Right atrium auricular region (tissue), 2 donors: Measurements from ENCODE around the gene OAS1. TPM values are rescaled to one million over a fixed set of nuclear protein-coding genes. Genes with fewer than 3 reads are reported as not detected.

Experiments
- DNase-seq: peaks from one replicate; pipeline ENCODE4 v3.0.0-alpha.2; 2019; ENCODE audit warnings: low spot score
- H3K27ac ChIP-seq, 2 donors: fragments of 200-600 bp; sonication (generic); 1 replicate in 1 of 2; 2 replicates in 1 of 2; pipeline ENCODE4 v1.5.1; 2016 to 2019
- H3K27me3 ChIP-seq, 2 donors: fragments of 200-600 bp; sonication (generic); one replicate each; pipeline versions ENCODE4 v1.5.1 to v1.6.0; 2017 to 2019
- H3K36me3 ChIP-seq: fragments of 200-600 bp; sonication (generic); one replicate; pipeline ENCODE4 v1.5.1; 2016
- H3K4me1 ChIP-seq, 2 donors: fragments of 200-600 bp; sonication (generic); one replicate each; pipeline versions ENCODE4 v1.5.1 to v1.6.0; 2017 to 2019
- H3K4me3 ChIP-seq, 2 donors: fragments of 200-600 bp; sonication (generic); 1 replicate in 1 of 2; 2 replicates in 1 of 2; pipeline ENCODE4 v1.5.1; 2017 to 2019; ENCODE audit warnings: mild to moderate bottlenecking in 1 of 2, moderate library complexity in 1 of 2
- H3K9me3 ChIP-seq, 2 donors: fragments of 200-600 bp; sonication (generic); one replicate each; pipeline ENCODE4 v1.5.1; 2019
- total RNA-seq, 2 donors: library from RNA; depleted of rRNA; stranded (reverse); fragments of >200 nt; gene quantifications; one replicate each; pipeline ENCODE4 v1.1.0, GENCODE V29; 2016
- TF ChIP-seq, protein P1 (sequence below), 2 donors: fragments of 200-600 bp; sonication (generic); IDR thresholded peaks; one replicate each; pipeline ENCODE4 v1.5.1; 2019; ENCODE audit warnings: antibody characterized with exemption in 2 of 2

OAS1 gene
- total RNA-seq, 2 donors from 2014 or later, result 4.0 to 8.4 TPM

DNA sequence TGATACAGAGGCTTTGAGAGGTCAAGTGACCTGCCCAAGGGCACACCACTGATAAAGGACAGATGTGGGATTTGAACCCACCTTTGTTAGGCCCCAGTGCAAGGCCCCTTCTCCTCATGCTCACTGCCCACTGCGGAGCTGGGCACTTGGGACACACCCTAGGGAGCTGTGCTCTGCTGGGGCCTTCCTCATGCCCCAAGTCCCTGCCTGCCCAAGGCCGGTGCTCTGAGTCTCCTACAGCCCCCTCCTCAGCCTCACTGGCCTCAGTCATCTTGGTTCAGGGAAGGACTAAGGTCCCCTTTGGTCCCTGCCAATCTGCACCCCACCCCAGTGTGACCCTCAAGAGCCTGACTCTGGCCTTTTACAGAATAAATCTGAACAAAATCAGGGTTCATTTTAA is 23.6 kb downstream of the OAS1 start:
- no peak overlapping the region for H3K27ac ChIP-seq
- H3K4me1 ChIP-seq, result no peaks in the 10 kb centered on the region
- H3K27me3 ChIP-seq, result no peaks in the 10 kb centered on the region
- TF ChIP-seq, protein P1, sequence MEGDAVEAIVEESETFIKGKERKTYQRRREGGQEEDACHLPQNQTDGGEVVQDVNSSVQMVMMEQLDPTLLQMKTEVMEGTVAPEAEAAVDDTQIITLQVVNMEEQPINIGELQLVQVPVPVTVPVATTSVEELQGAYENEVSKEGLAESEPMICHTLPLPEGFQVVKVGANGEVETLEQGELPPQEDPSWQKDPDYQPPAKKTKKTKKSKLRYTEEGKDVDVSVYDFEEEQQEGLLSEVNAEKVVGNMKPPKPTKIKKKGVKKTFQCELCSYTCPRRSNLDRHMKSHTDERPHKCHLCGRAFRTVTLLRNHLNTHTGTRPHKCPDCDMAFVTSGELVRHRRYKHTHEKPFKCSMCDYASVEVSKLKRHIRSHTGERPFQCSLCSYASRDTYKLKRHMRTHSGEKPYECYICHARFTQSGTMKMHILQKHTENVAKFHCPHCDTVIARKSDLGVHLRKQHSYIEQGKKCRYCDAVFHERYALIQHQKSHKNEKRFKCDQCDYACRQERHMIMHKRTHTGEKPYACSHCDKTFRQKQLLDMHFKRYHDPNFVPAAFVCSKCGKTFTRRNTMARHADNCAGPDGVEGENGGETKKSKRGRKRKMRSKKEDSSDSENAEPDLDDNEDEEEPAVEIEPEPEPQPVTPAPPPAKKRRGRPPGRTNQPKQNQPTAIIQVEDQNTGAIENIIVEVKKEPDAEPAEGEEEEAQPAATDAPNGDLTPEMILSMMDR (IDR thresholded peaks at IDR 0.05), result no peak
- H3K4me3 ChIP-seq, result no peak overlapping the region
- H3K36me3 ChIP-seq, result no peaks in the 10 kb centered on the region
- no peak for DNase-seq
- H3K9me3 ChIP-seq, result peaks cover 0 to 3% of the 10 kb centered on the region in 2 donors

DNA sequence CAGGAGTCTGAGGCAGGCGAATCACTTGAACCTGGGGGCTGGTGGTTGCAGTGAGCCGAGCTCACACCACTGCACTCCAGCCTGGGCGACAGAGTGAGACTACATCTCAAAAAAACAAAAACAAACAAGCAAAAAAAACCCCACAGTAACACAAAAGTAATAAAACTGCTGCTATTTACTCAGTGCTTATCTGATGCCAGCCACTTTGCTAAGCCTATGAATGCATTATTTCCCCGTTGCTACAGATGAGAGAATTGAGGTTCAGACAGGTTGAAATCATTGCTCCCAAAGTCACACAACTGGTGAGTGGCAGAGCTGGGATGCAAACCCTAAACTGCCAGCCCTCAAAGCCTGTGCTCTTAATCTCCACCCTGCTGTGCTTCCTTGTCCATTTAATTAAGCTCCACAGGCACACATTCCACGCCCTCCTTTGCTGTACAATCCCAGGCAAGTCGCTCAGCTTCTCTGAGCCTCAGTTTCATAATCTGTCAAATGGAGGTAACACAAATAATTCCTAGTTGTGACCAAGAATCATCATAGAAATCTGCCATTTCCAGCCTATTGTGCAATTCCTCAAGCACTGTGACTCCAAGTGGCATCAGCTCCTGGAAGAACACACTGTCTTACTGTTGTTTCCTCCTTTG is 25.8 kb downstream of the OAS1 start:
- Histone ChIP-seq H3K36me3 (no peaks in the 10 kb centered on the region), H3K4me1 (no peaks in the 10 kb centered on the region), H3K4me3 (no peak overlapping the region), H3K27ac (no peak overlapping the region), H3K9me3 (peaks cover 0 to under 1% of the 10 kb centered on the region in 2 donors), H3K27me3 (no peaks in the 10 kb centered on the region)
- DNase-seq, result no peak
- TF ChIP-seq, protein P1 (IDR thresholded peaks at IDR 0.05), result no peak

DNA sequence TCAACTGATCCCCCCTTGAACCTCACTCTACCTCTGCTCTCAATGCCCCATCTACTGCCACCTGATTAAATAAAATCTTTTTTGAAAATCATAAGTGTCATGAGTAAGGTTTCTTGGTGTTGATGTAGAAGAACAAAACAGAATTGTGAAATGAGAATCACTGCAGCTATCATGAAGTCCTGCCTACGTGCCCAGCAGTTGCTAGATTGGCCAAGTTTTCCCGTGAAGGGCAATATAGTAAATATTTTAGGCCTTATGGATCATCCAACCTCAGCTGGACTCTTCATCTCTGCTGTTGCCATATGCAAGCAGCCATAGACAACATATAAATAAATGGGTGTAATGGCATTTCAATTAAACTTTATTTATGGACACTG is 26.4 kb downstream of the OAS1 start:
- no peak overlapping the region for H3K27ac ChIP-seq
- DNase-seq, result no peak
- TF ChIP-seq, protein P1 (IDR thresholded peaks at IDR 0.05), result no peak

GRCh38 chr12:112936264-112936663 is 29.5 kb downstream of the OAS1 start:
- no peak overlapping the region for H3K27ac ChIP-seq
- TF ChIP-seq, protein P1 (IDR thresholded peaks at IDR 0.05), result no peak
- H3K27me3 ChIP-seq, result no peaks in the 10 kb centered on the region
- no peaks in the 10 kb centered on the region for H3K36me3 ChIP-seq
- DNase-seq, result no peak
- no peaks in the 10 kb centered on the region for H3K9me3 ChIP-seq
- no peak overlapping the region for H3K4me3 ChIP-seq
- H3K4me1 ChIP-seq, result peaks cover 0 to 22% of the 10 kb centered on the region in 2 donors

More for the DNA sequence above, 26.4 kb downstream of the OAS1 start:
- Histone ChIP-seq H3K4me3 (no peak overlapping the region), H3K27me3 (no peaks in the 10 kb centered on the region), H3K4me1 (no peaks in the 10 kb centered on the region), H3K36me3 (no peaks in the 10 kb centered on the region), H3K9me3 (no peaks in the 10 kb centered on the region)

DNA sequence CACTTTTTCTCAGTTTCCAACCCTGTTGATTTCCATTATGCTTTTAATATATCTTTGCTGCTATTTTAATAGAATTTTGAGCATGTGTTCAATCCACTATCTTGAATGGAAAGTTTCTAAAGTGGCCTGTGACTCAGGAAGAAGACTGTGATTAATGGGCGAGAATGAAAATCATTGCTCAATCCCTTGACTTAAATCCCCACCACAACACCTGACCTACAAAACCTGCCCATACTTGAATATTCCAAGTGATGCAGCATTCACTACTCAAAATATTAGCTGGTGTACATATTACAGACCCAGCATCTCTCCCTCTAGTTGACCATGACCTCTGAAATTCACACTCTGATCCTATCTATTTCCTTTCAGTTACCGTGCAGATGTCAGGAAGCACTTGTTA is 30.2 kb downstream of the OAS1 start:
- H3K27ac ChIP-seq, result no peak overlapping the region
- TF ChIP-seq, protein P1 (IDR thresholded peaks at IDR 0.05), result no peak
- no peaks in the 10 kb centered on the region for H3K9me3 ChIP-seq
- H3K4me1 ChIP-seq, result peaks cover 0 to 22% of the 10 kb centered on the region in 2 donors
- no peak for DNase-seq
- H3K27me3 ChIP-seq, result no peaks in the 10 kb centered on the region
- H3K4me3 ChIP-seq, result no peak overlapping the region
- no peaks in the 10 kb centered on the region for H3K36me3 ChIP-seq
